Mucosa of gallbladder (tissue), 1 donor: ENCODE data around the gene UBXN10. TPM values are rescaled to one million over a fixed set of nuclear protein-coding genes. Genes with fewer than 3 reads are reported as not detected.

Experiments
- DNase-seq: peaks from one replicate; pipeline ENCODE4 v3.0.0-alpha.2; 2020; ENCODE audit warnings: low spot score
- total RNA-seq: library from RNA; stranded (reverse); gene quantifications from one replicate; pipeline ENCODE4 v1.2.1, GENCODE V29; 2021
- donor health status: DM: no; HTN: no; CAD: no.

UBXN10 gene
- 2.3 TPM for total RNA-seq

DNA sequence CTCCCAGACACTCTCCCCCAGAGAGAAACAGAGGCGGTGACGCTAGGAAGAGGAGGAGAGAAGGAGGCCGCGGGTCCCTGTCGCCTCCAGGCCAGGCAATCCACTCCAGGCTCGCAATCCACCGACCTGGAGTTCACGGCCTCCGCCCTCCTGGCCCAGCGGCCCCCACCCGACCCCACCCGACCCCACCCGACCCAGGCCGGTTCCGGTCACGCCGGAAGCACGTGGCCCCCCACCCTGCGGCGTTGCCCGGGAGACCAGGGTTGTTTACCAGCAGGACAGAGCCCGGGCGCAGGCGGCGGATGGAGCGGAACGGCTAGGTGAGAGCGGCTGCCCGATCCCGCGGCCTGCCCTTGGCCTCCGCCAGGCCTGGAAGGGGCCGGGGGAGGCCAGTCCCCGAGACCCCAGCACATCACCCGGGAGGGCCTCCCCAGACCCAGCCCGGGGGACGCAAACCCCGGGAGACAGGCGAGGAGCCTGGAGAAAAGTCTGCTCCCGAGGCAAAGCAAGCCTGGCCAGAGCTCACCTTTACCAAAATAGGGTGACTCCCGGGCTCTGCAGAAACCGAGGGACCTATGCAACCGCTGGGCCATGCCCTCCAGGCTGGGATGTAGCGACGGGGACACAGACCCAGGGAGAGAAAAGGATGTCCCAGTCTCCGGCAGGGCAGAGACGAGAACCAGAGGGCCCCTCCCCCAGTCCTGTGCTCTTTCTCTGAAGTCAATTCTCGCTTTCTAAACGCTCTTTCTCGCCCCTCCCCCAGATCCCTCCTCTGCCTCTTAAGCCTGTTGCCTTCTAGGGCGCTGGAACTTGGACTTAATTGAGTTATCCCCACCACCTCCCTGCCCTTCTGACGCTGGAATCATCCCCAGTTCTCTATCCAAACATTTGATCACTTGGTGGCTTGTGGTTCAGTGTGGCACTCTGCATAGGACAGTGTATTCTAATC, at the start of gene UBXN10, which contains the start of gene PLA2G2C:
Gene UBXN10, plus strand, starts transcription at position 263 of the 949 bp plus-strand sequence. CDS start 4,466 bp downstream, outside the sequence.
Gene PLA2G2C, minus strand, starts transcription at position 685 of the 949 bp plus-strand sequence. CDS start 9,155 bp downstream, outside the sequence.
- peak; percentile 56 for DNase-seq

GRCh38 chr1:20136249-20136648, 49.6 kb upstream of the UBXN10 start:
- DNase-seq = no peak

DNA sequence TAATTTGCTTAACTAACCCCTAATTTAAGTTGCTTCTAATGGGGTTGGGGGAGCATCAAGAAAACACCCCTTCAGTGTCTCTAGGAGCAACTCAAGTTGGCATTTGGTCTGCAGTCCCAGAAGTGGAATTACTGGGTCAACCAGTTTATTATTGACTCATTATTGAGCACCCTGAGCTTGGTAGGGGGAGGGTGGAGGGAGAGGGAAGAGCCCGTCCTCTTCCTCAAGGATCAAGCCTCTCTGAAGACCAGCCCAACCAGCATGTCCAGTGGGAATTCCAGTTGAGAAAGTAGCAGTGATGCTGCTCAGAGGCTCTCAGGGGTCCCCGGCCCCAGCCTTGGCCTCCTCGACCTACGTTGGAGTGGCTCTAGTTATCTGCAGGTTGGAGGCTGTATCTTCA, 48.8 kb upstream of the UBXN10 start:
- peak; percentile 55 for DNase-seq

DNA sequence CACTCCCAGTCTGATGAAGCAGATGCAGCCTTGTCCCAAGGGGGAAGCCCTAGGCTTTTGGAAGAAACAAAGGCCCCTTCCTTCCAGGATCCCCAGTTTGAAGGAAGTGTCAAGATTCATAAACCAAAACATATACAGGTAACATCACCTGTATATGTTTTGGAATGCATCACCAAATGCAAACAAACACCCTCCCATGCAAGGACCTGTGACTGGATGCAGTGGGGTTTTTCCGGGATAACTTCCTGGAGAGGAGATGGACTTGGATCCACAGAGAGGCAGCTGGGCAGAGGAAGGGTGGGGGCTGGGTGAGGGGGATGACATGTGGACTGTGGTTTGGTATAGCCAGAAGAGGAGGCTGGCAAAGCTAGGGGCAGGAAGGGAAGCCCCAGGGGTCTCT, 48.3 kb upstream of the UBXN10 start:
- DNase-seq = peak; percentile 35

DNA sequence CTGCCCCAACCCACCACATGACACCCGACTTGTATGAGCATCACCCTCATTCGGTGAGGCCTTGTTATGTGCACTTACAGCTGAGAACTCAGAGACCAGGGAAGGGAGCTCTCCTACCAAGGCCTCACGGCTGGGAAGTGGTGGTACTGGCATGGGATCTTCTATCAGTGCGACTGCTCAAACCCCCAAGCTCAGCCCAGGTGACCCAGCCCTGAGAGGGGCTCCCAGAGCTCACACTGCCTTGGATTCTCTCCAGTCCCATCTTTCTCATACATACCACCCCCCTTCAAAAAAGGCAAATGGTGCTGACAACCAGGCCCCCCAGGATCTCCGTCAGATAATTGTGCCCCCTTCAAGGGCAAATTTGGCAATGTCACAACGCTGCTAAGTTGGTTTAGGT, 47.5 kb upstream of the UBXN10 start:
- DNase-seq = no peak

- DNase-seq = peak; percentile 26
These were observed 46.8 kb upstream of the UBXN10 start, which contains the start of gene PLA2G2F for GRCh38 chr1:20138961-20139550. Gene PLA2G2F, plus strand, starts transcription at chr1:20139323. Its CDS starts 105 bp downstream, at chr1:20139428.

GRCh38 chr1:20139776-20140612, 45.9 kb upstream of the UBXN10 start:
- no peak for DNase-seq

DNA sequence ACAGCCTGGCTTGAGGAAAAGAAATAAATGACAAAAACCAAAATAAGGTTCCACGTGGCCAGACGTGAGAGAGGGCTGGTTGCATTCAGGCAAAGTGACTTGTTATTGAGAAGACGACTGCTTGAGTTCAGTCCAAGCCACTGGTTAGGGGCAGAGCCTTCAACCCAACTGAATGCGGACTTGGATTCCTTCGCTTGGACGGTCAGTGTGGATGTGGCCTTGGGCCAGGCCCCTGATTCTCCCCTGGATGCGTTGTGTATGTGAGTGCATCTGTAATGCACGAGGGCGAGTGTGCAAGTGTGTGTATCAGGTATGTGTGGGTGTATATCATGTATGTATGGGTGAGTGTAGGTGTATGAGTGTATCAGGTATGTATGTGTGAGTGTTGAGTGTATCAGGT, 44.9 kb upstream of the UBXN10 start:
- no peak for DNase-seq

GRCh38 chr1:20141466-20141865, 44.4 kb upstream of the UBXN10 start:
- DNase-seq = no peak

GRCh38 chr1:20142001-20142710, 43.7 kb upstream of the UBXN10 start:
- DNase-seq = no peak

DNA sequence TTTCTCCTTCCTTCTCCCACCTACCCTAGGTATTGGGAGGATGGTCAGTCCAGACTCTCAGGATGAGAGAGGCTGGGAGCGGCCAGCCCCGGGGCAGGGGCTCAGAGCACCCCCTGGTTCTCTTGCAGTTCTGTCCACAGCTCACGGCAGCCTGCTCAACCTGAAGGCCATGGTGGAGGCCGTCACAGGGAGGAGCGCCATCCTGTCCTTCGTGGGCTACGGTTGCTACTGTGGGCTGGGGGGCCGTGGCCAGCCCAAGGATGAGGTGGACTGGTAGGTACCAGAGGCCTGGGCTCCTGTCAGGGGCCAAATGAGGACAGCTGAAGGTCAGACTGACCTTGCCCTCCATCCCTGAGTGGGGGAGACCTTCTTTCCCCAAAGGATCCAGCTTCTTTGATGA, 42.6 kb upstream of the UBXN10 start:
- no peak for DNase-seq

GRCh38 chr1:20143734-20144565, 41.9 kb upstream of the UBXN10 start:
- DNase-seq = no peak

DNA sequence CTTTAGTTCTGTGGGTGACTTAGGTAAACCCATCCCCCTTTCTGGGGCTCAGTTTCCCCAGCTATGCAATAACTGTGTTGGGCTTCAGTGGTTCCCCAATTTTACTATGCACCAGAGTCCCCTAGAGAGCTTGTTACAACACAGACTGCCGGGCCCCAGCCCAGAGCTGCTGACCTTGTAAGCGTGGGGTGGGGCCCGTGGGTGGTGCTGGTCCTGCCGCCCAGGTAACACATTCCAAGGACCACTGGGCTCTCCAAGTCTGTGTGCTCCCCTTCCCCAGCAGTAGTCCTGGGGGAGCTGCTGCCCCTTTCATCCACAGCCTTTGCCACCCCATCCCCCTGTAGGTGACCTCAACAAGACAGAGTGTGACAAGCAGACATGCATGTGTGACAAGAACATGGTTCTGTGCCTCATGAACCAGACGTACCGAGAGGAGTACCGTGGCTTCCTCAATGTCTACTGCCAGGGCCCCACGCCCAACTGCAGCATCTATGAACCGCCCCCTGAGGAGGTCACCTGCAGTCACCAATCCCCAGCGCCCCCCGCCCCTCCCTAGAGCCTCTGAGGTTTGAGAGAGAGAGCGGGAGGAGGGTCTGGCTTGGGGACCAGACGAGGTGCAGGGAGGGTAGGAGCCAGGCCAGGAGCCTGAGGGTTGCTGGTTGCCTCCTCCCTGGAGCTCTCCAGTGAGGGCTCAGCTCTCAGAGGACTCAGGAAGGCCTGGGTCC, 37.9 kb upstream of the UBXN10 start:
- no peak for DNase-seq

DNA sequence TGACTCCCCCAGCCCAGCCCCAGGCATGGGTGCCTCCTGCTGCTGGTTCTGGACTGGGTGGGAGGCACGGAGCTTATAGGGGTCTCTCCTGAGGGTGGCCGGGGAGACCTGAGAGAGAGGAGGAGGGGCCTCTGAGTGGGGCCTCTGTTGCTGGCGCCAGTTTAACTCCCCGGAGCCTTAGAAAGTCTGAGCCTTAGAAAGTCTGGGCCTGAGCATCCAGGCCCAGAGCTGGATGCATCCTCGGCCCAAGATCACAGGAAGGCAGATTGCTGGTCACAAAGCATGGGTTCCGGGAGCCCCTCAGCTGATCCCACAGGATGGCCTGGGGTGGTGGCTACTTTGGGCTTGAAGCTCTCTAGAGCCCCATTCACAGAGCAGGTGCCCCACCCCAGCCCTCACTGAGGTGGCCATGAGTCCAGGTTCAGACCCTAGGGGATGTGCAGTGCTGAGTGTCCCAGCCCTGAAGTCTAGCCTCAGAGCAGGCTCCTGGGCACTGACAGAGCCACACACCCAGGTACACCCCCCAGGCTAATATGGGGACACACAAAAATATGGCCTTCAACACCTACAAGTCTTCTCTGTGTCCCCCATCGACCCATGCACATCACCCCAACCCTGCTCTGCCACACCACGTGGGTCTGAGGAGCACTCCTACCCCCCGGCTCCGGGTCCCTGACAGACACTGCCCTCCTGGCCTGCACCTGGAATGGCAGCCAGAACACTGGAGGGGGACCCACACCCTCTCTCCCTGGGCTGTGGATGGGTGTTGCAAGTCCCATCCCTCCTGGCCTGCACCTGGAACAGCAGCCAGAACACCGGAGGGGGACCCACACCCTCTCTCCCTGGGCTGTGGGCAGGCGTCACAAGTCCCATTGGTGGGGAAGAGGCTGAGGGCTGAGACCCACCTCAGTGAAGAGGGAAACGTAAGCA, 37.1 kb upstream of the UBXN10 start:
- DNase-seq = no peak

GRCh38 chr1:20149601-20150325, 36.1 kb upstream of the UBXN10 start:
- no peak for DNase-seq

DNA sequence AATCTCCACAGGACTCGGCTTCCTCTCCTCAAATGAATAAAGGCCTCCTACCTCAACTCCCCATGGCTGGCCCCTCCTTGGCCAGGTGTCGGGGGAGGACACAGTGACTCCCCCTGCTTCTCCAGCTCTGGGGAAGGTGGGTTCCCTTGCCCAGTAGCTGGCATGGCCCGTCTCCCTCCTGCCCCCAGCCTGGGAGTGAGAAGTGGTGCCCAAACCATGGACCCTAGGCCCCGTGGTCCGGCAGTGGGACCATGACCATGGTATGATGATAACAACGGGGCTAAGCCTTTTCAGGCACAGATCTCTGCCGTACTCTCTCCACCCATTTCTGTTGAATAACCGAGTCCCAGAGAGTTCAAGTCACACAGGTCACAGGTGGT, 35.6 kb upstream of the UBXN10 start:
- DNase-seq = no peak

- no peak for DNase-seq
These were observed 34.9 kb upstream of the UBXN10 start for GRCh38 chr1:20150969-20151368.
